ENCODE results near the gene FAM98A. TPM values are rescaled to one million over a fixed set of nuclear protein-coding genes. Genes with fewer than 3 reads are reported as not detected.

FAM98A gene
- total RNA-seq, 1 donor from 2014 or later: 38.1 TPM

DNA sequence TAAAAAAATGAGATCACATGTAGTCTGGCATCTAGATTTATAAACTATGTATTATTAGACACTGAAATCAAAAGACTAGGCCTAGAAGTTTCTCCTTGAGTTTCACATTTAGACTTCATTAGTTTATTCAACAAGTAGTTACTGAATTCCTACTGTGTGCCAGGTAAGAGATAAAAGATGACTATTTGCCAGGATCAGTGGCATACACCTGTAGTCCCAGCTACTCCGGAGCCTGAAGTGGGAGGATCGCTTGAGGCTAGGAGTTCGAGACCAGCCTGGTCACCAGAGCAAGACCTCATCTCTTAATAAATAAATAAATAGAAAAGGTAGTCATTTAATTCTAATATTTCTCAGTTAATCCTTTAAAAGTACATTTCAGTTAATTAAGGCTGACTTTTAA, 2.1 kb downstream of the FAM98A start:
- no peak for DNase-seq (ENCODE audit: low spot score)

DNA sequence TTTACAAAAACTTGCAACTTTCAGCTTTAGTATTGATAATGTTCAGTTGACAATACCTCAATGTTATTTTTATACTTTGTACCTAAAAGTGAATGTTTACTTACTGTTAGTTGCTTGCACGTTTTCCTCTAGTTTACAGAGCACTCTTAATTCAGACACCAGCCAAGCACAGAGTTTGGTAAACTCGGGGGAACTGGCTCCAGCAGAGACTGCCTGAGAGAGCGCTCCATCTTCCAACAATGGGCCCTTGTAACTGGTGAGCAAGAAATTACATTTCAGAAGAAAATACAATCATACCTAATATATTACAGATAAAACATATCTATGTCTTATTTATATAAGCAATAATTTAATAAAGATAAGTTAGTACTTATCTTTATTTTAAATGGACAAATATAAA, 3.7 kb downstream of the FAM98A start:
- DNase-seq (ENCODE audit: low spot score): no peak

DNA sequence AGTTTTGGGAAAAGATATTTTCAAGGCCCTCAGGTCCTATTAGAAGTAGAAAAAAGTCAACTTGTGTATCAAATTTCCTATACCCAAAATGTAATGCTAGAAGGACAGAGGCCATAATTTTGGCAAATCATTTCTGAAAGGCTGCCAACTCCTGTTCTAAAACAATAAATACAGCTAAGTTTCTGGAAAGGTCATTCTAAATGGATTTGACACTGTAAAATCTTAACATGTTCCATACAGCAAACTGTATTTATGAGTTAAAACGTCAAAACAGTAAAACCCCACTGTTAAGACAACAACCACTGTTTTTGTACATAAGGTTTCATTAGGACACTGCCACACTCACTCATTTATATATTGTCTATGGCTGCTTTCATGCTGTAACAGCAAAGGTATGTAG, 9.7 kb downstream of the FAM98A start:
- DNase-seq (ENCODE audit: low spot score): no peak

DNA sequence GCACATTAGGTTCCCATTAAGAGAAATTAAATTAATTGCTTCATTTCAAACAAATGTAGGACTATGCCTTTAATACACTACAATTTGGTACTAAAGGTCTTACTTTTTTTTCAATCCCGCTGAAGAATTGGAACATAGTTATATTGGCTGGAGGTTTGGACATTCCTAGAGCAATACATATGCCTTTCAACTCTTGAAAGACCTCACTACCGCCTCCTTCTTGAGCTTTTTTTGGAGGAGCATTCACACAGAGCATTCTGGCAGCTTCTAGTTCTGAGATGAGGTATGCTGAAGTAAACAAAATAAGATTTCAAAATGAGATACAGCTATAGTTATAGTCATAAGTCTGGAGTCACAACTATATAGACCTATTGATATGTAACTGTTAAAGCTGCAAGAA, 10.9 kb downstream of the FAM98A start:
- DNase-seq (ENCODE audit: low spot score): no peak

DNA sequence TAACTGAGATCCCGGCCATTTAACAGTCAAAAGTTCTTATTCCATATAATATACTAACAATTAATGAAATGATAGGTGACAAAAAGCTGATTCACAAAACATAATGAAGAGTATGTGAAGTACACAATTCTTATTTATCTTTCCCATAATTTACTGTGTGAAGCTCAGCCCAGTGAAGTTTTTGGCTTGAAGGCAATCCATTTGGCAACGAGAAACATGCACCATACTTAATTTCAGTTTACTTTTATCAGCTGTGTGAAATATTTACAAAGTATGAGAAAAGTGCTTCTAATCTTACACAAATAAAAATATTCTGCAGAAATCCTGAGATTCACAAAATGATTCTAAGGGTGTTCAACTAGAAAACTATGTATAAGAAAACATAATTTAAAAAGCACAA, 12.3 kb downstream of the FAM98A start:
- no peak for DNase-seq (ENCODE audit: low spot score)

DNA sequence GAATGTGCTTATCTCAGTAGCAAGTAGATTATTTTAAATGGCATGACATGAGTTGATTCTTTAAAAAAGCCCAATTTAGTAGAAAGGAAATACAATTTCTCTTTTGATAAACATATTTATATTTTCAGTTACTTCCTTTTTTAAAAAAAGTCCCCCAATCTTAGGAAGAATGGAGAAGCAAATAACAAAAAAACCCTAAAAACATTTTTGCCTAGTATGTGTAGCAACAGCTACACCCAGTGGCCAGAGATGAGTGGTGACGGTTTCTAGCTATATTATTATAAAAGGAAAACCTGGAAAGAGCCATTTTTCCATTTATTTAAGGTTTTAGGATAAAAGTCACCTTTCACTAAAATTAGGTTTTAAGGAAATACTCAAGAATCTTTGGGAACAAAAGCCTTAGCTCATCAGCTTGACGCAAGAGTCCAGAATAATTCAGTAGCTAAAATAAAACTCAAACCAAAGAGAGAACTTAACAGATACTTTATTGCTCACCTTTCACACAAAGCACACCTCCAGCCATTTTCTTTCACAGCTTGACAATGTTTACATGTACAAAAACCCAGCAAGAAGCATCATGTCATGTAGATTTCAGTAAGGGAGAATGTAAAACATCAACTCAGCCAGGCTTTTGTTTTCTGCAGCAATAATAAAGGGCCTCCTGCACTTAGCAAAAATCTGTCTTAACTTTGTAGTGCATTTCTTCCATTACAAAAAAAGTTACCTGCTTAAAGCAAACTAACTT, 15.7 kb downstream of the FAM98A start:
- DNase-seq (ENCODE audit: low spot score): peak; percentile 18

DNA sequence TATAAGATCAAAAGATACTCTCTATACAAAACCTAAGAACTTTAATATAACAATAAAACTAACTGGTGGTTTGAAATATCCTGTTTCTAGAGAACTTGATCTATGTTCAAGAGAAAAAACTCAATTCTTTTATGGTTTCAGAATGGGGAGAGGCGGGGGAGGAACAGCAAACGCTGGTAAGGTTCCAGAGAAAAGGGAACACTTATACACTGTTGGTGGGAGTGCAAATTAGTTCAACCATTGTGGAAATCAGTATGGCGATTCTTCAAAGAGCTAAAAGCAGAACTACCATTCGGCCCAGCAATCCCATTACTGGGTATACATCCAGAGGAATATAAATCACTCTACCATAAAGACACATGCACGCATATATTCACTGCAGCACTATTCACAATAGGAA, 17.2 kb downstream of the FAM98A start:
- DNase-seq (ENCODE audit: low spot score): no peak

DNA sequence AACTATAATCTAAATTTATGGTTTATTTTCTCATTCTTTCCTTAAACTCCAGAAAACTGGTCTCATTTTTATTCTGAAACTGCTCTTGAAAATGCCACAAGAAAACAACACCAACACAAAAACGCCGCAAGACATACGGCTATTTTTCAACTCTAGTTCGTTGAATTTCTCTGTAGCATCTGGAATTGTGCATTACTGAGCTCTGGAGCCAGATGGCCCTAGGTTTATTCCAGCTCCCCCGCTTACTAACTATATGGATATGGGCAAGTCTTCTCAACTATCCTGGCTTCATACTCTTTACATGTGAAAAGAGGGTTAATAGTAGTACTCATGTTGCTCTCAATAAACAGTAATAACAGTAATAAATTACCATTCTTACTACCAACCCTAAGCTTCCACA, 19.9 kb downstream of the FAM98A start:
- DNase-seq (ENCODE audit: low spot score): no peak

DNA sequence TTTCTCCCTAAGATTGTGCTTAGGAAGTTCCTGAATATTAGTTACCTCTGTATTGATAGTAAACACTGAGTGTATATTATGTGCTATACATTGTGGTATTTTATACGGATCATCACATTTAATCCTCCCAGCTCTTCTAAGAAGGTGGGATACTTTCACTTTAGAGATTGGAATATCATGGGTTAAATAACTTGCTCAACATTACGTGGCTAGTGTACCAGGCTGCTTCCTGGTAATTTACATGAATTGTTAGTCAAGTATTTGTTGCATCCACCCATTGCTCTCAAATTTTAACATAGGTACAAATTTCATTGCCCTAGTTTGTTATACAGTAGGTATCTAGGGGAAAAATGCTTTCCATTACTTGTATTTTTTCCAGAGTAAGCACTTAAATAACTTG, 21.4 kb downstream of the FAM98A start:
- no peak for DNase-seq (ENCODE audit: low spot score)

DNA sequence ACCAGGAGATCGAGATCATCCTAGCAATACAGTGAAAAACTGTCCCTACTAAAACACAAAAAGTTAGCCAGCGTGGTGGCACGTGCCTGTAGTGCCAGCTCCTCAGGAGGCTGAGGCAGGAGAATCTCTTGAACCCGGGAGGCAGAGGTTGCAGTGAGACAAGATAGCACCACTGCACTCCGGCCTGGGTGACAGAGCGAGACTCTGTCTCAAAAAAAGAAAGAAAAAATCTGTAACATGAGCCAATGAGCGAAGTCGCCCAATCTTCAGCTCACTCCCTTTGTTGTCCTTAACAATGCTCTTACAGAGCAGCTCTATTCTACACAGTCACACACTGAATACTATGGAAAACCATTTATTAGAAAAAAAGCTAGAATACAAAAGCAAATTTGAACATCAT, 22.0 kb downstream of the FAM98A start:
- DNase-seq (ENCODE audit: low spot score): no peak

DNA sequence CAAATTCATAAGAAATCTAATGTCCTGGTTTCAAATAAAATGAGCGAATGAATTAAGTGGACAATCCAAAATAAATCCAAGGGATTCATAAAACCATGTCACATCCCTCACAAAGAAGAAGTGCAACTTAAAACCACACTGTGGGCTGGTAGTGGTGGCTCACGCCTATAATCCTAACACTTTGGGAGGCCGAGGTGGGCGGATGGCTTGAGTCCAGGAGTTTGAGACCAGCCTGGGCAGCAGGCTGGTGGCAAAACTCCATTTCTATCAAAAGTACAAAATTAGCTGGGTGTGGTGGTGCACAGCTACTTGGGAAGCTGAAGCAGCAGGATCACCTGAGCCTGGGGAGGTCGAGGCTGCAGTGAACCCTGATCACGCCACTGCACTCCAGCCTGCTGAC, 25.4 kb downstream of the FAM98A start:
- DNase-seq (ENCODE audit: low spot score): no peak

DNA sequence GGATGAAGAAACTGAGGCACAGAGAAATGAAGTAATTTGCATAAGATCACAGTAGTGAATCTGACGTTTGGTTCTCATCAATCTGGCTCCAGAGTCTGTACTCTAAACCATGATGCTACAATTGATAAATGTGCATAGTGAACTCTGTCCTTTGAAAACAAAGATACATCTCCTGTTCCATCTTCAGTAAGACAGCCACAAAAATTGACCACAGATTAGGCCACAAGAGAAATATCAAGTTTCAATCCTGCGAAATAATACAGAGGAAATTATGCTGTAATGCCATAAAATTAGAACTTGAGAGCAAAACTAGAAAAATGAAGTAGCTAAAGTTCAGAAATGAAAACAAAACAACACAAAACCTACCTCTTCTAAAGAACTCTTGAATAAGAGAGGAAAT, 28.4 kb downstream of the FAM98A start:
- no peak for DNase-seq (ENCODE audit: low spot score)

DNA sequence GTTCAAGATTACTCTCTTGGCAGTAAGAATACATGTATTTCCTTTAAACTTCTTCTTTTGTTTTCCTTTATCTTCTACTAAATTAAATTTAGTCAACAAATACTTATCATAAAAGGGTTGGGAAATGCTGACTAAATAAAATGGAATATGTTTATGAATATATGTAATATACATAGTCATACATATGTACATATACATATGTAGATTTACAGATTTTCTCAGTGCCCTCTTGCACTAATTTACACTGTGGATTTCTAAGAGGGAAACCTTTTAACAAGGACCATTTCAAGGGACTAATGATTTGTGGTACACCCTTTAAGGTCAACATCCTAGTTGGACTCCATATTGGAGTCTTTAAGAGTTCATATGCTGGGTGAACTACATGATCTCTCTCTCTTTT, 37.2 kb downstream of the FAM98A start:
- DNase-seq (ENCODE audit: low spot score): no peak

DNA sequence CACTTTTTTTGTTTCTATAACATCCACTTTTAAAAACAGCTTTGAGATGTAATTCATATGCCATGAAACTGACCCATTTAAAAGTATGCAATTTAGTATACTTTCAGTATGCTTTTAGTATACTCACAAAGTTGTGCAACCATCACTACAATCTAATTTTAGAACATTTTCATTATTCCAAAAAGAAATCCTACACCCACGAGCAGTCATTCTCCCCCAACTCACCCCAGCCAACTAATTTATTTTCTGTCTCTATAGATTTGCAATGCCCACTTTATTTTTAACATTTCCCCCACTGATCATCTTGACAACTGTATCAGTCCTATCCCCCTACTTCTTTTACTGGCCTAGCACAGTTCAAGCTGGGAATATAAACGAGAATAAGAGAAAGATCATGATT, 39.1 kb downstream of the FAM98A start:
- no peak for DNase-seq (ENCODE audit: low spot score)

DNA sequence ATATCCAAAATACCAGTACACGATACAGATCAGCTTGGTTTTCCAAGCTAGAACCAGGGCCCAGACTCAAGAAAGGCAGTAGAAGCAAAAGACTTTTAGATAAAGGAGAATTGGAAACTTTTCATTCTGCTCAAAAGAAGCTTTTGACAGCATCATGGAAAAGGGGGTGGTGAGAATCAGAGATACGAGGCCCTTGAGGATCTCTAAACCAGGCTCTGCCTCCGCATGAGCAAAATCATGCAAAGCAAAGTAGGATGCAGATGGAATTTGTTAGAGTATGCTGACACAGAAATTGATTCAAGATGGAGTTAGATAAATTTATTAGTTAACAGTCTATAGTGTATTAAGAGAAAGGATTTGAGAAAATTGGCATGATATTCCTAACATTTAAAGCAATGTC, 39.8 kb downstream of the FAM98A start:
- DNase-seq (ENCODE audit: low spot score): no peak

DNA sequence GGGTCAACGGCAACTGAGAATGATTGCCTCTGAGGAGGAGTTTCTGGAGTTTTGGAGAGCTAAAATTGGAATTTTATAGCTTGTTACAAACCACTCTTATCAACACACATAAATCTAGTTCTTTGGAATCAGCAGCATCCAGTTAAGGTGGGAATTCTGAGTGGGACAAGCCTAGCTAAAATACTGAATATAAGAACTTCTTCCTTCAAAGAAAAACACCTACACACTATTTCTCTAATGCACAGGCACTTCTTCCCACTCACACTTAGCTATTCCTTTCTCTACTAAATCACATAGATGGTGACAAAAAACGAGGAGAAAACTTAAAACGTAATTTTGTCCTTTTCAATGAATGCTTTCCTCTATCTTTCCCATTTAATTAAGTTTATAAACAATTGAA, 43.4 kb downstream of the FAM98A start:
- DNase-seq (ENCODE audit: low spot score): no peak

DNA sequence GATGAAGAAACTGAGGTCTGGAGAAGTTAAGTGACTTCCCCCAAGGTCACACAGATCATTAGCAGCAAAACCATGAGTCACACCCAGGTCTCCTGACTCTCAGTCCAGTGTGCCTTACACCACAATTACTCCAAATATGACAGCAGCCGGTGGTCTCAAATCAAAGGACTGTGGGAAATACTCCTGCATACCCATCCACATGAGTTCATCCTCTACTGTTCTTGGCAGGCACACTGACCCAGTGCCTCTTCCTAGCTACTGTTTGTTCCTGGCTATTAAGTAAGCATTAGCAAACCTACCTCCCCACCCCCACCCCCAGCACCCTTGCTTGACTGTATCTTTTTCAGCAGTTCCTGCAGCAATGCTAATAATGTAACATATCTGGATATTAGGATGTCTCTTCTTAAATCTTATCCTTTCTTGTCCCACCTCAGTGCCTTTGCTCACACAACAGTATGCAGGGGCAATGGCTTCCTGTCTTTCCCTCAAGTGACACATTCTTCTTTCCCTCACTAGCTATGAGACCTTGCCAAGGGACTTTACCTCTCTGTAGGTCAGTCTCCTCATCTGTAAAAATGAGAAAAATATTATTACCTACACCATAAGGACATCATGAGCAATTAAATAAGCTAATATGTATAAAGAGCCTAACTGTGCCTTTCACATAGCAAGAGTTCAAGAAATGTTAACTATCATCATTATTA, 46.2 kb downstream of the FAM98A start:
- DNase-seq (ENCODE audit: low spot score): no peak

DNA sequence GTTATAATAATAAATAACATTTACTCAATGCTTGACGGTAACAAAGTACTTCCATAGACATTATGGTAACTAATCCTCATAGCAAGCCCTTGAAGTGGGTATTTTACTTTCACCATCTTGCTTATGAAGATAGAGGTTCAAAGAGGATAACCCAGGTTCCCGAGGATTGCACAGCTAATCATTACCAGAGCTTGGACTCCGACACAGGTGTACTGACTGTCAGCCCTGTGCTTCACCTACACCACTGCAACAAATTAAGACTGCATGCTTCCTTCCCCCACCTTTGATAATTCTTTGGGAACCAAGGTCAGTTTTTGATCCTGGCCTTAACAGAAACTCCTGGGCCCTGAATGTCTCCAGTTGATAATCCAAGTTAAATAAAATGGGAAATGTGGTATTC, 48.9 kb downstream of the FAM98A start:
- no peak for DNase-seq (ENCODE audit: low spot score)

DNA sequence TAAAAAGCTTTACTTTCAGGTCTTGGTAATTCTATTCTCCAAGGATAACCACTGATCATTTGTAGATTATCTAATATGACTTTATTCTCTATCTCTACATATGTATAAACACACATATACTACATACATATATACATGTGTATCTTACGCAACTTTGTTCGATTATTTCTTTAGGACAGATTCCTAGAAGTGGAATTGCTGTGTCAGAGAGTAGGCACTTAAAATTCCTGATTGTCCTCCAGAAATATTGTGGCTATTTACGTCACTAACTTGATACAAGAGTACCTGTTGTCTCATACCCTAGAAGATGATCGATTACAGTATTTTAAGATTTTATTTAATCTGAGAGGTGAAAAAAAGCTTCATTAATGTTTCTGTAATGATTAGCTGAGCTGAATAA, 57.9 kb downstream of the FAM98A start:
- no peak for DNase-seq (ENCODE audit: low spot score)

DNA sequence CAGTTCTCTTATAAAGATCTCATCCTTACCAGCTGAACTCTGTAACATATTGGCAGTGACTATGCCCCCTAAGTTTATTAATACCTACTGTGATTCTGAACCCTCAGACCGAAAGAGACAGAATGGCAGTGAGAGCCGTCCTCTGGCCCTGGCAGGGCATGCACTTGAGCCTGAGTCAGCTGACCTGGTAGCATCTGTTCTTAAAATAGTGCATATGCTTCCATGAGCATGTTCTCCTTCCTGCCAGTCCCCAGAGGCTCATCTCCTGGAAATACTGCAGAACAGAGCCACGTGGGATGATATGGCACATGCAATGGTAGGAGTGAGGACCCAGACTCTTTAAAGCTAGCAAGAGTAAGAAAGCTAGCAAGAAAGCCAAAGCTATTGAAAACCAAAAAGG, 63.7 kb downstream of the FAM98A start:
- no peak for DNase-seq (ENCODE audit: low spot score)
